Neural crest cell (in vitro differentiated cells): ENCODE data around the gene PLPP4. TPM values are rescaled to one million over a fixed set of nuclear protein-coding genes. Genes with fewer than 3 reads are reported as not detected.

Source experiments
- DNase-seq: peaks from one replicate; pipeline ENCODE4 v3.0.0; 2021; ENCODE audit warnings: low read depth, mixed read lengths, low spot score
- H3K27ac Mint-ChIP-seq: one replicate; pipeline ENCODE4 v1.8.0; 2021; ENCODE audit warnings: mild to moderate bottlenecking, mixed read lengths; ENCODE audit not compliant: unreplicated experiment
- H3K27me3 Mint-ChIP-seq: 2 replicates; pipeline ENCODE4 v1.8.0; 2021; ENCODE audit warnings: low read depth, mild to moderate bottlenecking, mixed read lengths
- H3K36me3 Mint-ChIP-seq: 2 replicates; pipeline ENCODE4 v1.8.0; 2021; ENCODE audit warnings: low read depth, mild to moderate bottlenecking, mixed read lengths
- H3K4me1 Mint-ChIP-seq: 2 replicates; pipeline ENCODE4 v1.8.0; 2021; ENCODE audit warnings: mixed read lengths
- H3K4me3 Mint-ChIP-seq: one replicate; pipeline ENCODE4 v1.8.0; 2021; ENCODE audit warnings: mild to moderate bottlenecking, mixed read lengths
- H3K9me3 Mint-ChIP-seq: 2 replicates; pipeline ENCODE4 v1.8.0; 2021; ENCODE audit warnings: mixed read lengths
- CTCF ChIP-seq: fragments of 200-600 bp; sonication (generic); conservative IDR thresholded peaks from 2 replicates; pipeline ENCODE4 v1.5.0; 2021; ENCODE audit warnings: antibody characterized with exemption, mild to moderate bottlenecking
- total RNA-seq: library from RNA; stranded (reverse); gene quantifications from 2 replicates; pipeline ENCODE4 v1.2.1, GENCODE V29; 2021

PLPP4 gene
- total RNA-seq, 1 donor from 2014 or later: not detected

GRCh38 chr10:120555842-120556532 lies 99.0 kb downstream of the PLPP4 start:
- TF ChIP-seq CTCF: no peak
- Mint-ChIP-seq H3K27me3 (peaks cover 15% of the 10 kb centered on the region), H3K9me3 (no peaks in the 10 kb centered on the region), H3K4me1 (peaks cover 20% of the 10 kb centered on the region), H3K4me3 (no peak overlapping the region), H3K27ac (no peak overlapping the region), H3K36me3 (no peaks in the 10 kb centered on the region)
- DNase-seq: no peak

- DNase-seq: no peak
- no peaks in the 10 kb centered on the region for H3K9me3 Mint-ChIP-seq
Observed at GRCh38 chr10:120557311-120557710, 100.3 kb downstream of the PLPP4 start.

GRCh38 chr10:120559800-120560199 lies 102.8 kb downstream of the PLPP4 start:
- no peak overlapping the region for H3K27ac Mint-ChIP-seq
- peaks cover 10% of the 10 kb centered on the region for H3K27me3 Mint-ChIP-seq
- H3K9me3 Mint-ChIP-seq: no peaks in the 10 kb centered on the region
- H3K4me3 Mint-ChIP-seq: no peak overlapping the region
- no peaks in the 10 kb centered on the region for H3K36me3 Mint-ChIP-seq
- TF ChIP-seq CTCF: no peak
- DNase-seq: no peak
- peaks cover 20% of the 10 kb centered on the region for H3K4me1 Mint-ChIP-seq

More at GRCh38 chr10:120557311-120557710, 100.3 kb downstream of the PLPP4 start:
- TF ChIP-seq CTCF: no peak
- Mint-ChIP-seq H3K27me3 (peaks cover 10% of the 10 kb centered on the region), H3K4me1 (peaks cover 20% of the 10 kb centered on the region), H3K27ac (no peak overlapping the region), H3K36me3 (no peaks in the 10 kb centered on the region), H3K4me3 (no peak overlapping the region)

- DNase-seq: no peak
- no peaks in the 10 kb centered on the region for H3K36me3 Mint-ChIP-seq
- H3K4me3 Mint-ChIP-seq: no peak overlapping the region
- peaks cover 2% of the 10 kb centered on the region for H3K4me1 Mint-ChIP-seq
- no peak overlapping the region for H3K27ac Mint-ChIP-seq
- no peaks in the 10 kb centered on the region for H3K9me3 Mint-ChIP-seq
- no peak for TF ChIP-seq CTCF
- peaks cover 10% of the 10 kb centered on the region for H3K27me3 Mint-ChIP-seq
Observed at GRCh38 chr10:120562956-120563355, 105.9 kb downstream of the PLPP4 start.

GRCh38 chr10:120570418-120570817 lies 113.4 kb downstream of the PLPP4 start:
- Mint-ChIP-seq H3K27ac (no peak overlapping the region), H3K27me3 (peaks cover 16% of the 10 kb centered on the region), H3K4me1 (no peaks in the 10 kb centered on the region), H3K9me3 (no peaks in the 10 kb centered on the region), H3K36me3 (no peaks in the 10 kb centered on the region), H3K4me3 (no peak overlapping the region)
- DNase-seq: no peak
- TF ChIP-seq CTCF: no peak
